KBM-7 (cell line): ENCODE data around the gene BTBD2.

Experiments
- DNase-seq: peaks from one replicate; pipeline ENCODE4 v3.0.0-alpha.2; 2015
- in situ Hi-C: fragments of 300-500 bp; cut with MboI; formaldehyde crosslinking; loops from 2 replicates; pipeline ENCODE4 v1.14.3; 2020; ENCODE audit warnings: low sequenced_read_pairs, low pct_unique_long_range_greater_than_20kb, mixed read lengths

BTBD2 gene

DNA sequence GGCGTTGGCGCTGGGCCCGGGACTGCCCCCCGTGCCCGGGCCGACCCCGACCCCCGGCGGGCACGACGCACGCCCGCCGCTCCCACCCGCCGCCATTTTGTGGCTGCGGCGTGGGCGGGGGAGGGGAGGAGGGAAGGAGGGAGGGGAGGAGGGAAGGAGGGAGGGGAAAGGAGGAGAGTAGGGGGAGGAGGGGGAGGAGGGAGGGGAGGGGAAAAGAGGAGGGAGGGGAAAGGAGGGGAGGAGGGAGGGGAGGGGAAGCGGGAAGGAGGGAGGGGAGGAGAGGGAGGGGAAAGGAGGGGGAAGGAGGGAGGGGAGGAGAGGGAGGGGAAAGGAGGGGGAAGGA lies at the start of gene BTBD2:
Gene BTBD2, minus strand, starts transcription at position 107 of the 343 bp plus-strand sequence. Its CDS starts 11 bp downstream, at position 96.
- in situ Hi-C loops = no loop called here
- DNase-seq = no peak

DNA sequence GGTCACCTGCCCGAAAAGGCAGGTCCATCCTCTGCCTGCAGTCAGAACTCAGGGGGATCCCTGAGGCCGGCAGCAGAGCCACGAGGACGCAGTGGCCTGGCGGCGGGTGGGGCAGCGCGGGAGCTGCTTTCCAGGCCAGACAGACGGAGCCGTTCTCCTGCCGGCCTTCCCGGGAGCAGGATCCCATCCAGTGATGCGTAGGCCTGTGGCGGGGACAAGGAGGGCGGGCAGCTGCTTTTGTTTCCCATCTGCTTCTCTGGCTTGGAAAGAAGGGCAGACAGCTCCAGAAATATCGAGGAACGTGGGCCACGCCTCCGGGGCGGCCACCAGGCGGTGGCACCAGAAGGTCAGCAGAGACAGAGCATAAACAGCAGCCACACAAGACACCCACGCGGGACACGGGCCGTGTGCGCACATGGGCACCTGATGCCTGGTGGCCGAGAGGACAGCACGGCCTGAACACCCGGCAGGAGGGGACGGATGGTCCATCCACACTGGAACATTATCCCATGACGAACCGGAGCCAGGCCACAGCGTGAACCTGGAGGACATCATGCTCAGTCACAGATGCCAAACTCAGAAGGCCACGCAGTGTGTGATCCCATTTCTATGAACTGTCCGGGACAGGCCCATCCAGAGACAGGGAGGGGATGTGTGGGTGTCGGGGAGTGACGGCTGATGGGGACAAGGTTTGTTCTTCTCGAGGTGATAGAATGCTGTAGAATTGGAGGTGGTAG lies 49.4 kb upstream of the BTBD2 start:
- DNase-seq = no peak
- in situ Hi-C loops = no loop called here

DNA sequence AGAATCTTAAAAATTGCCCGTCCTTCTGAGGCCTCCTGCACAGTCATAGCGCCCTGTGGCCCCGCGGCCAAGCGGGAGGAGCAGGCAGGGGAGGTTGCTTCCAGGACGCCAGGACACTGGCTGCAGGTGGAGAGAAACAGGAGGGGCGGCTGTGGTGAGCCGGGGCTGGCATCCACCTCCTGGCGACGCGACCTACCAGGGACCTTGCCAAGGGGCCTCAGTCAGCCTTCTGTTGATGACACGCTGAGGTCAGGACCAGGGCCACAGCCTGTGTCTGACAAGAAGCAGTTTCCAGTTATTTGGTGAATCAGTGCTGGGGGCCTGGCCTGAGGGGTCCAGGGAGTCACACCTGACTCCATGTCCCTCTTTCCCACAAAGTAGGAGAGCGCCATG lies 48.9 kb upstream of the BTBD2 start:
- no peak for DNase-seq

DNA sequence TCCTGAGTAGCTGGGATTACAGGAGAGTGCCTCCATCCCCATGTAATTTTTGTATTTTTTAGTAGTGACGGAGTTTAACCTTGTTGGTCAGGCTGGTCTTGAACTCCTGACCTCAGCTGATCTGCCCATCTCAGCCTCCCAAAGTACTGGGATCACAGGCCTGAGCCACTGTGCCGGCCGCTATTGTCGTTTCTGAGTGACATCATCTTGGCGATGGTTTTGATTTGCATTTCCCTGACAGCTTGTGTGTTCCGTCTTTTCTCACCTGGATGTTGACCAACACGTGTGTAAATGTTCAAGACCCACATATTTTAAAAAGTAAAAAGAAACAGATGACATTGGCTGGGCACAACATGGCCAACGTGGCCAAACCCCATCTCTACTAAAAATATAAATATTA lies 48.3 kb upstream of the BTBD2 start:
- in situ Hi-C loops = no loop called here
- no peak for DNase-seq

More for the DNA sequence above, 48.9 kb upstream of the BTBD2 start:
- in situ Hi-C loops = no loop called here

DNA sequence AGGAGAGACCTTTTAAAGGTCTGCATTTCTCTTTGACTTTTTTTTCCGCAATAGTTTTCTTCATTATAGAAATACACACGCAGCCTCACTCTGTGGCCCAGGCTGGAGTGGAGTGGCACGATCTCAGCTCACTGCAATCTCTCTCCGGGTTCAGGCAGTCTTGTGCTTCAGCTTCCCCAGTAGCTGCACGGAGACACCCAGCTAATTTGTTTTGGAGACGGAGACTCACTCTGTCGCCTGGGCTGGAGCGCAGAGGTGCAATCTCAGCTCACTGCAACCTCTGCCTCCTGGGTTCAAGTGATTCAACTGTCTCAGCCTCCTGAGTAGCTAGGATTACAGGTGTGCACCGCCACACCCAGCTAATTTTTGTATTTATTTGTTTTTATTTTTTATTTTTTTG lies 47.3 kb upstream of the BTBD2 start:
- in situ Hi-C loops = no loop called here
- no peak for DNase-seq

DNA sequence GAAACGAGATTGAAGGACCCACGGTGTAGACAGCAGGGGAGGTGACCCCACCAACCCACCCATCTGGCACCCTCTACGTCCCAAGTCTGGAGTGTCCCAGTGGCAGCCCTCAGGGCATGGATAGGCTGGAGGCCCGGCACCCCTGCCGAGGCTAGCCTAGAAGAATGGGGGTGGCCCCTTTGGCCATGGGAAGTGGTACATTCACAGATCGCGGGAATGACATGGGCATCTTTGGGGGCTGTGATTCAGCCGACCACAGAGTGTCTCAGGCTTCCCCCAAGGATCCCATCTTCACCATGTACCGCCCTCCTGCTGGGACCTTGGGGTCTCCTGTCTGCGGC lies 46.8 kb upstream of the BTBD2 start:
- DNase-seq = no peak
- in situ Hi-C loops = no loop called here

DNA sequence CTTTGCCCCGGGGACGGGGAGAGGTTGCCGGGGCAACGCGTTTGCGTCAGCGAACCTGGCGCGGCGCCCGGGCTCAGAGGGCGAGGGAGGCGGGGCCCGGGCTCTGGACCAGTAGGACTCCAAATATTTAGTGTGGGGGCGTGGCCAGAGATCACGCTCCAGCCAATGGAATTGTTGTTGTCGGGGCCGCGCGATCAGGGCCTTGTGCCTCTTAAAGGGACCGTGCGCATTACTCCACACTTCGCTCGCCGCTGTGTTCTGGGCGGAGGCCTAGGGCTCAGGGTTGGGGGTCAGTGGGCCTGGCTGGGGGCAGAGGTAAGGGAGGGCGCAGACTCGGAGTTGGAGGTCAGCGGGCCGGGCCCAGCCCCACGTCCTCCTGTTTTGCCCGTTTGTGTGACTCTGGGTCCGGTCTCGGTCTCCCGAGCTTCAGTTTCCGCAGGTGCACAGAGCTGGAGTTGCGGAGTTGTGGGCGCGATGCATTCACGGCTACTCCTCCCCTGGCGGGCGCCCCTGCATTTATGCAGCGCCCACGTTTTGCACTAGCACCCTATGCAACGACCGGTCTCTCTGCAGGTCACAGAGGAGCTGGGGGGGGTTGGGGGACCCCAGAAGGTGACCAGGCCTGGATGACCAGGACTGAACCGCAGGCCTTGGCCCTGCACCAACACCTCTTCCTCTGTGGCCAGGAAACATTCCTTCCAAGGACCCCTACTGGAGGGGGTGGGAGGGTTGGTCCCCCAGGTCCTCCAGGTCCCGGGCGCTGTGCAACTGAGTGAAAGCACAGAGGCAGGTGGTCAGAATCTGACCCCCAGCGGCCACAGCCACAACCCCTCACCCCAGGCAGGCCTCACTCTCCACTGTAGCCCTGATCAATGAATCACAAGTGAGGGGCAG lies 46.2 kb upstream of the BTBD2 start:
- peak; percentile 98 for DNase-seq
- in situ Hi-C loops = no loop called here

DNA sequence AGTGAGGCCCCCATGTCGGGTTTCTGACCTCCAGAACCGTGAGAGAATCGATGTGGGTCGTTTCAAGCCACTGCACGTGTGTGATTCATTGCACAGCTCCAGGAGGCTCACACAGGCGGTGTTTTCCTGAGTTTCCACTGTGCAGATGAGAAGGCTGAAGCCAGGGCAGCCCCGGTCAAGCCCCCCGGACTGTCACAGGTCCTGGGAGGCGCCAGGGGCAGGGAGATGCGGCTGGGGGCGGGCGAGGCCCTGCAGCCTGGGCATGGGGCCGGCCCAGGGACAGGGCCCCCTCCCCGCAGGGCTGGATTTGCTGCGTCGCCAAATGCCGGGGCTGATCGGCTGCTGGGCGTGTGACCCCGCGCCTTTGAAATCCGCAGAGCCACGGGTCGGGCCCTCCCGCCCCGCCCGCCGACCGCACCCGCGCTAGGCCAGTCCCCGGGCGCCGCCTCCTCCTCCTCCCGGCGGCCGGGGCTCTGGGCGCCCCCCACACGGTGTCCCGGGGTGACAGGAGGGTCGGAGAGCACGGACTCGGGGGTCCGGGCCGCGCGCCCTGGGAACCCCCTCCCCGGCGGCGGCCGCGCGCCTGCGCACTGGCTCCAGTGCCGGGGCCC lies 45.5 kb upstream of the BTBD2 start:
- DNase-seq = peak; percentile 45
- in situ Hi-C loops = no loop called here

DNA sequence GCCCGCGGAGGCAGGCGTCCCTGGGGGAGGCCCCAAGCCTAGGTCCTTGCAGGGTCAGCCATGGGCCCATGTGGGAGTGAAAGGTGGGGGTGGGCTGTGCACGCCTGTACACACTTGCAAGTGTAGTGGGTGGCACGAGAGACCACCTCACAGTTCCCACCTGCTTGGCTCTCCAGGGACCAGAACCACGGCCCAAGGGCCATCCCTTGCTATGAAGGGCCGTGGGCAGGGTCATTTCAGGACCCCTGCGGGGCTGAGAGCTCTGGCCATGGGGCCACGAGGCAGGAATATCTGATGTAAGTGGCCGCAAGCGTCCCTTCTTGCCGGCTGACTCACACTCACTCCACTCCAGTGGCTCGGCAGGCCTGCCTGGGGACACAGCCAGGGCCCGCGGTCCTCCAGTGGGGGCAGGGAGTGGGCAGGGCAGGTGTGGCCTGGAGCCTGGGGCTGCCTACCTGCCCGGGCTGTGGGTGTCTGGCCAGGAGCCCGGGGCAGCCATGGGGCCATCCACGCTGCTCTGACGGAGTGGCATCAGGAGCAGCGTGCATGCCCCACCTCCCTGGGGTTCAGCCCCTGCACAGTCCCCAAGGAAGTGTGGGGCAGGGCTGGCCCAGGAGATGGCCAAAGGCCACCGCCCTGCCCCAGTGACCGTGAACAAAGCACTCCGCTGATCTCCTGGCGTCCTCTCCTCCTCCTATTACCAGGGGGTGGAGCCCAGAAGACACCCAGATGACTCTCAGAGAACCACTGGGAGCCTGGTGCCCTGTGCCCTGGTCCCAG lies 44.1 kb upstream of the BTBD2 start:
- no peak for DNase-seq
- in situ Hi-C loops = no loop called here

DNA sequence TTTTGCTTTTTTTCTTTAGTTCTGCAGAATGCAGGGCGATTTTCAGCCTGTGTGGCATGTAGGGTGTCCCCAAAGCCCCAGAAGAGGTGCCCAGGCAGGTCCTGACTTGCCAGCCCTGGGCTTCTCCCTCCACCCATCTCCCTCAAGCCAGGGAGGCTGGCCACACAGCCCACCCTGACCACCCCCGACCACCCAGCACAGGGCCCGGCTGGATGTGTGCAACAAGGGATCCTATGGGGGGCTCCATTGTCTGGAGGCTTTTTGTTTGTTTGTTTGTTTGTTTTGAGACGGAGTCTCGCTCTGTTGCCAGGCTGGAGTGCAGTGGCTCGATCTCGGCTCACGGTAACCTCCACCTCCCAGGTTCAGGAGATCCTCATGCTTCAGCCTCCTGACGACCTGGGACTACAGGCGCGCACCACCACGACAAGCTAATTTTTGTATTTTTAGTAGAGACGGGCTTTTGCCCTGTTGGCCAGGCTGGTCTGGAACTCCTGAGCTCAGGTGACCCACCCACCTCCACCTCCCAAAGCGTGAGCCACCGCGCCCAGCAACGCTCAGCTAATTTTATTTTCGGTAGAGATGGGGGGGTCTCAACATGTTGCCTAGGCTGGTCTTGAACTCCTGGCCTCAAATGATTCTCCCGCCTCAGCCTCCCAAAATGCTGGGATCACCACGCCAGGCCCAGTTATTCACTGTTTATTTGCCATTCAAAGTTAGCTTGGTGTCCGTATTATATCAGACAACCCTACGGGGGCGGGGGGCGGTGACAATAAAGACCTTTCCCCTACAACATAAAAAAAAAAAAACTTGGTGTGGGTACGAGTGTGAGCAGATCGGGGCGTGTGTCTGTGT lies 43.3 kb upstream of the BTBD2 start:
- in situ Hi-C loops = no loop called here
- no peak for DNase-seq

DNA sequence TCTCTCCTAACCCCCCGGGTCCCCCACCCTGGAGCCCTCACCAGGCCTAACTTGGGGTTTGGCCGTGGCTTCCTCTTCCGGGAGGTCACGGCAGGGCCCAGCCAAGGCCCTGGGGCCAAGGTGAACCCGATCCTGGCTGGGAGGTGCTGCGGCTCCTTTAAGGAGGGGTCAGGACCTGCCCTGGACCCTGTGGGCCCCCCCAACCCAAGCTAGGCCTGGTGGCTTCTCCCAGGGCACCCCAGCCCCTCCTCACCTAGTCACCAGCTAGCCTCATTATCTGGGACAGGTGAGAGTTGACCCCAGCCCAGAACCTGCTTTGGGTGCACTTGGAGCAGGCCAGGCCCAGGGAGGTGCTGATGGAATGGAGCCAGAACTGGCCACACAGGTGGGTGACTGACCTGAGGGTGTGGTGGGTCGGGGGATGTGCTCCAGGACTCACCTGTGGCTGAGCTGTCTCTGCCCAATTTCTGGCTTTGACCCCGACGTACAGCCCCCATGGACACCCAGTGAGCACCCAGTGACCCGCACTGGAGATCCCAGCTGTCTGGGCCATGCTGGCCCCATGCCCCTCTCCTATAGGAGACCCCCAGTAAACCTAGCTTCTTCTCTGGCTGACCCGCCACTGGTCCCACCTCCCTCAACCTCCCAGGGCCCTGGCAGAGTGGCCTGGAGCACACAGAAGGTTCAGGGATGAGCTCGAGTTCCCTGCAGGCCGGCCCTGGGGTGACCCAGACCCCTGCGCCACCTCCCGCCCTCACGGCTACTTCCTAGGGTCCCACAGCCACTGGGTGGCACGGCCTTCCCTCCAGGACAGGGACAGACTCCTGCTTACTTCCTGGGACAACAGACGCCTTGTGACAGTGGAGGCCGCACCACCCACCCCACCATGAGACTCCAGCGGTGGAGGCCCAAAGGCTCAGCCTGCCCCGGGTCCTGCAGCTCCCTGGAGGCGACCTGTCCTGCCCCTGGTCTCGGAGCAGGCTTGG lies 42.3 kb upstream of the BTBD2 start:
- no peak for DNase-seq
- in situ Hi-C loops = no loop called here

DNA sequence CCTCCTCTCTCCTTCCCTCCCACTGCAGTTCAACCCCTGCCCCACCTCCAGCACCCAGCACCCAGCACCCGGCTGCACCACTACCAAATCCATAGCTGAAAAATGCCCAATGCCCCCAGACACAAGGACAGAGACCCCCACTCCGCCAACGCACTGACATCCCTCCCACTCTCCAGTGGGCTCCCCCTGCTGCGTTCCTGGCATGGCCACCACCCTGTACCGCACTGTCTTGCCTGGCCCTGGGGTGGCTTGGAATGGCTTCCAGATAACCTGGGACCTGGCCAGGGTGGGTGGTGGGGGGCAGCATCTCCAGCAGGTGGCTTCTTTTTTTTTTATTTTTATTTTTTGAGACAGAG lies 41.3 kb upstream of the BTBD2 start:
- in situ Hi-C loops = no loop called here
- DNase-seq = no peak

DNA sequence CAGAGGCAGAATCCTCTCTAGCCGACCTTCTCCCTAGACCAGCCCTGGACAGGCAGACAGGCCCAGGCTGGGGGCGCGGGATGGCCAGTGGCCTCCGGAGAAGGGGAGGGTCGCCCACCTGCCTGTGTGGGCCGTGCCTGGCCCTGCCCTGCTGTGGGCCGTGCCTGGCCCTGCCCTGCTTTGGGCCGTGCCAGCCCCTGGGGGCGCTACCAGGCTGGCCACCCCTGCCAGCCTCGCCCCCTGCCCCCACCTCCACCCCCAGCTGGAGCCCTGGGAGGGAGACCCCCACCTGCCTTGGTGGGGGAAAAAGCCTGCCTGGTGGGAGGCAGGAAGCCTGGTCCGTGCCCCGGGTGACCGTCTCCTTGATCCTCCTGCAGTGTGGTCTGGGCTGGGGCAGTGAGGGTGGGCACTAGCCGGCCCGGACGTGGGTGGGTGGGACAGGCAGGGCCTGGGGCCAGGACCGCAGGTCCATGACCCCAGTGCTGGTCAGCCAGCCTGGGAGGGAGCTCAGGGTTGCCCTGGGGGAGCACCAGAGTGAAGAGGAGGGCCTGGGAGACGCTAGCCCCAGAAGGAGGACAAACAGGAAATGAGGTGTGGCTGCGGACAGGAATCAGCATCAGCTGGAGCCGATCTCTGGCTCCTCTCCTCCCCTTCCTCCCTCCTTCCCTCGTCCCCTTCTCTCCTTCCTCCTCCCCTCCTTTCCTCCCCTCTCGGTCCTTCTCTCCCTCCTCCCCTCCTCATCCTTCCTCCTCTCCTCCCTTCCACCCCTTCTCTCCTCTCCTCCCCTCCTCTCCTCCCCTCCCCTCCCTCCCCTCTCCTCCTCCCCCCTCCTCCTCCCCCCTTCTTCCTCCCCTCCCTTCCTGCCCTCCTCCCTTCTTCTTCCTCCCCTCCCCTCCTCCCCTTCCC lies 40.7 kb upstream of the BTBD2 start:
- peak; percentile 39 for DNase-seq
- in situ Hi-C loops = no loop called here

DNA sequence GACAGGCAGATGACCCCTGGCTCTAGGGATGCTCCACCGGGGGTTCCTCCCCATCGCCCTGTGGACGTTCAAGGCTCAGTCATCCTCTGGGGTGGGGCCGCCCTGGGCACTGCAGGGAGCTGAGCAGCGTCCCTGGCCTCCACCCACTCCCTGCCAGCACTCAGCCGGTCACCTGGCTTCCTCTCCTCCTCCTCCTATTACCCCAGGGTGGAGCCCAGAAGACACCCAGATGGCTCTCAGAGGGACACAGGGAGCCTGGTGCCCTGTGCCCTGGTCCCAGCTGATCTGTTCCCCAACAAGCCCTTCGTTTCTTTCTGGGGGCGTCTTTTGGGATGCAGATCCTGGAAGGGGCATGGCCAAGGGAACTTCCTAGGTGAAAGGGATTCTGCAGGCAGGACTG lies 39.2 kb upstream of the BTBD2 start:
- in situ Hi-C loops = no loop called here
- no peak for DNase-seq

DNA sequence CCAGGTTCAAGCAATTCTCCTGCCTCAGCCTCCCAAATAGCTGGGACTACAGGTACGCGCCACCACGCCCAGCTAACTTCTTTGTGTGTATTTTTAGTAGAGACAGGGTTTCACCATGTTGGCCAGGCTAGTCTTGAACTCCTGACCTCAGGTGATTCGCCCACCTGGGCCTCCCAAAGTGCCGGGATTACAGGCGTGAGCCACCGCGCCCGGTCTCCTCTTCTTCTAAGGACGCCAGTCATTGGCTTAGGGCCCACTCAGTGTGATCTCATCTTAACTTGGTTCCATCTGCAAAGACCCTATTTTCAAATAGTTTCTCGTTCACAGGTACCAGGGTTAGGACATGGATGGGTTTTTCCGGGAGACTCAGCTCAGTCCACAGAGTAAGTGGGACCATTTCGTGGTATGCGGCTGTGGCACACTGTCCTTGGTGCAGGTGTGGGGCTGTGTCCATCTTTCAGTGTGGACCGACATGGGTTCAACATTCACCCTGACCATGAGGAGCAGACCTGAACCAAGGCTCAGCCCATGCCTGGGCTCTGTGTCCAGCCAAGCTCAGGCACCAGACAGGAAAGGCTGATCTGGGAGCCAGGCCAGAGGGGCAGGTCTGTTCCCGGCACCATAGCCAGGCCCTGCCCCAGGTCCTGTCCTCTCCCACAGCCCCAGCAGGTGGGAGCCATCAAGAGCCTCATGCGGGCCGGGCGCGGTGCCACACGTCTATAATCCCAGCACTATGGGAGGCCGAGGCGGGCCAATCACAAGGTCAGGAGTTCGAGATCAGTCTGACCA lies 38.3 kb upstream of the BTBD2 start:
- no peak for DNase-seq
- in situ Hi-C loops = no loop called here
